GM20000 (cell line): ENCODE measurements around the gene C10orf90.

ENCODE experiments used
- DNase-seq: peaks from one replicate; pipeline ENCODE4 v3.0.0; 2012; ENCODE audit warnings: low spot score
- CTCF ChIP-seq: IDR thresholded peaks from 2 replicates; pipeline ENCODE4 v1.5.1; 2012; ENCODE audit warnings: mild to moderate bottlenecking, control low read depth; ENCODE audit errors: extremely low read depth, missing control alignments

The C10orf90 gene

GRCh38 chr10:126637501-126637900 lies 33.0 kb downstream of the C10orf90 start:
- TF ChIP-seq CTCF, result no peak
- DNase-seq, result no peak

DNA sequence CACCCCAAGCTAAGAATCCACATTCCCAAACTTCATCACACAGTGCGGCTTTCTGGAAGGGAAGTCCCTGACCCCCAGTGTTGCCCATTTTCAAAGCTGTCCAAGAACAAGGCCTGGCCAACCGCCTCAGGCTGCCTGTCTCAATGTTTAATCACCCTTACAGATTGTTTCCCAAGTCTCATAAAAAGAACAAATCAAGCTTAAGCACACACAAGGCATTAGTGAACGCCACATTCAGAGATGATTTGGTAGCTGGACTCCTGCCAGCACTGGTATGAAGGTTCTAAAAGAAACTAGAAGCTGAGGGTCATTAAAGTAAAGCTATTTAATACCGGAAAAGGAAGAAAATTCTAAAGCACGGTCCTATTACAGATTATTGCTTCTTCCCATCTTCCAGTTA lies 35.6 kb downstream of the C10orf90 start:
- no peak for TF ChIP-seq CTCF
- DNase-seq, result no peak

GRCh38 chr10:126634347-126634746 lies 36.1 kb downstream of the C10orf90 start:
- no peak for DNase-seq
- TF ChIP-seq CTCF, result no peak

- no peak for TF ChIP-seq CTCF
- no peak for DNase-seq
These were observed 37.8 kb downstream of the C10orf90 start for GRCh38 chr10:126632705-126633104.

DNA sequence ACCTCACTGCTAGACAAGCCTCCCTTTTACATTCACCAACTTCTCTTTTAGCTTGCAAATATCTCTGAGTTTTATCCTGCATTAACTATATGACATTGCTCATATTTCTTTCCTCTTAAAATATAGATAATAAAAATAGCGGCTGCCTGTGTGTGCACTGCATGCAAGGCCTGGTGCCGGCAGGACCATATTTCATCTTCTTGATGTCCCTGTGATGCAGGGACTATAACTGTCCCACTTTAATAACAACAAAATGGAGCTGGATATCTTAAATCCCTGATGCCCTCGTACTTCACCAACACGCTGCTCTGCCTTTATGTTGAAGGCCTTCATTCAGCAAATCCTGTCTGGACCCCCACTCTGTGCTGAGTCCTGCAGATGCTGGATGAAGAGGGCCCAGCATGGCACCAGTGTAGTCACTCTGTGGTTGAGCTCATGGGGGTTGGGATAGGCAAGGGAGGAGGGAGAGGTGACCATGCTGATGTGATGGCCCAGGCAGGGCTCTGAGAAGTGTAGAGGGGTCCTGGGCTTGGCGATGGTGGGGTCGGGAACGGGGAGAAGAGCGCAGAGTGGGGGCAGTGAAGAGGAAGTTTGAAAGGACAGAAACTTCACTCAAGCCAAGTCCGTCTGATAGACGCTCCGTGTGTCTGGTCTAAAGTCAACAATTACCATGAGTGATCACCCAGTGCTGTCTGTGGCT lies 40.4 kb downstream of the C10orf90 start:
- TF ChIP-seq CTCF, result no peak
- no peak for DNase-seq

DNA sequence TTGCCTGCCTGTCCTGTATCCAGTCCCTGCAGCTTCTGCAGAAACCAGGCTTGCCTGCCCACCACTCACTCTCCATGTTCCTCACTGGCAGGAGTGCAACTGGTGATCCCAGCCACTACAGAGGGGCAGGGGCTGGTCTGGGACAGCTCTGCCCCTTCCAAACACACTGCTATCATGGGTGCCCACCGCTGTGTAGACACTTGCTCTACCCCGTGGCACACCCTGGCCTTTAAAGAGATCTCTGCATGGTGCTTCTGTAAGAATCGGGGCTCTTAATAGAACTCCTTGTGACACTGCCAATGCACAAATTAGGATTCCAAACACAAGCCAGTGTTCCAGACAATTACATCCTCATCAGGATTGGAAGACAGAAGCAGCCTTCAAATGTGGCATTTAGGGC lies 41.7 kb downstream of the C10orf90 start:
- TF ChIP-seq CTCF, result no peak
- DNase-seq, result no peak

DNA sequence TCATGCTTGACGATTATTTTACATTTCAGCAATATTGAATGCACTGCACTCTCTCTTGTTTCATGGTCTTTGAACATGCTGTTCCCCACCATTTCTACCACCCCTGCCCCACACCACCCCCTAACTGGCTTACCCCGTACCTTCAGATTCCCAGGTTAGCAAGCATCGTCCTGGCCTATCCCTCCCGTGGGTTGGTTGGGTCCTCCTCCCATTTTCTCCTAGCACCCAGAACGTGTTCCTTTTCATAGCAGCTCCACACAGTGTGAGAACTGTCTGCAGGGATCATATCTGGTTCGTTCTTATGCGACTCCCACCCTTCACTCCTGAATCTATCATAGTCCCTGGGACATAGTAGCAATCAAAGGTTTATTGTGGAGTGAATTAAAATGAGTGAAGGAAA lies 48.6 kb downstream of the C10orf90 start:
- no peak for DNase-seq
- no peak for TF ChIP-seq CTCF
